HG03064 (cell line): ENCODE results near the gene LARGE1.

Source experiments
- ATAC-seq: cut with Tn5 transposase; IDR thresholded peaks from one replicate; pipeline ENCODE4 v1.9.1; 2021; ENCODE audit warnings: low read depth; ENCODE audit not compliant: unreplicated experiment

LARGE1 gene

DNA sequence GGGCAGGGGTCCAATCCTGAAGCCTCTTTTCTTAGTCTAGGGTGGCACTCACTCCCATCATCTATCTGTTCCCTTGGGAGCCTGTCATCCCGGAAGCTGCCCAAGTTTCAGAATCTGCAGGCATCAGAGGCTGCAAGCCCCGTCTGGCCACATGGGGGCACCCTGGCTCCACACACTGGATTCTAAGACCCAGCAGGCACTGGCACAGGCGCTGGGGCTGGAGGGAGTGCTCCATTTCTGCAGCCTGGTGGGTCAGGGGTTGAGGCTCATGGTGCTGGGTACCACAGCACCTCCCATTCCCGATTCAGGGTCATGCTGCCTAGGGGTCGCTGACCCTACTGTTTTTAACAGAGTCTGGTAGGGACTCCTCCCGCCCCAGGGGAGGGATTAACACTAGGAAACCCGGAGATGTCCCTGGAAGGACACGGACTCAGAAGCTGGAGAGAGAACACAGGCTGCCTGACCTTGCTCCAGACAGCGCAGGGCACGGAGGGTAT, 618.2 kb downstream of the LARGE1 start:
- ATAC-seq, result no peak

- ATAC-seq, result no peak
Measured at GRCh38 chr22:33300165-33300564, 620.1 kb downstream of the LARGE1 start.

DNA sequence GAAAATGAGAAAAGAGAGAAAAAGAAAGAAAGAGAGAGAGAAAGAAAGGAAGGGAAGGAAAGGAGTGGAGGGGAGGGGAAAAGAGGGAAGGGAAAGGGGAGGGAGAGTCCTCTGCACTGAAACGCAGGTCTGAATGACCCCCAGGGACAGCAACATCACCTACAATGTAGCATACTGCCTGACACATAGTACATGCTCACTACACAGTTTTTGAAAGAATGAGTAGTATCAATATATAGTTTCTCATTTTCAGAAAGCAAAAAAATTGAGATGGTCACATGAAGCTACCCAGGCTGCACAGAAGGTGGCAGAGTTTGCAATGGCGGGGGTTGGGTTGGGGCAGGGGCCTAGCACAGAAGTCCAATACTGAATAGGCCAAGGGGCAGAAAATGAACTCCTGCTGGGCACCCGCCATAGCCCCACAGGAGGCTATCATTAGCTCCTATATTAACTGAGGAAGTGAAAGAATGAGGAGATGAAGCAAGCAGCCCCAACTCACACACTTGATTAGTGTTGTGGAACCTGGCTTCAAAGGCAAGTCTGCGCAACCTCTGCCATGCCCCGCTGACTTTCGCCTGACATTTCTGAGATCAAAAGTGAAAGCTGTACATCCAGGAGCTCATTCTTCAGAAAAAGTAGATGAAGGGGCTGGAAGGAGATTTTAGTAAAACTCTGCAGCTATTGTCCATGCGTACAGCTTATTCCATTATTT, 620.9 kb downstream of the LARGE1 start:
- peak; percentile 77 for ATAC-seq

DNA sequence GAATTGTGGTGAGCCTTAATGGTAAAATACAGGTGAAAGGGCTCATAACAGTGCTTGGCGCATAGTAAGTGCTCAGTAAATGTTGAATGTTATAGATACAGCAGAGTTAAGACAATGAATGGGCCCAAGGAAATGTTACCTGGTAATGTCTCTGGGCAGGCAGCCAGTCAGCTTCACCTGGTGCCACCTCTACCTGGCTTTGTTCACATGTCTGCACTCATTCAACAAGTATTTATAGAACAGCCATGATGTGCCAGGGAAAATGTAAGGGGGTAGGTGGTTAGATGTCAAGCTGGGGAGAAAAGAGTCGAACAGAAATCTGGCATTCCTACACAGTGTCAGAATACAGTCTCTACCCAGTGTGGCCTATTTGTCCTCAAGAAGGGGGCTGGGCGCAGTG, 623.3 kb downstream of the LARGE1 start:
- no peak for ATAC-seq

- ATAC-seq, result no peak
Measured at GRCh38 chr22:33288078-33288477, 632.2 kb downstream of the LARGE1 start.

DNA sequence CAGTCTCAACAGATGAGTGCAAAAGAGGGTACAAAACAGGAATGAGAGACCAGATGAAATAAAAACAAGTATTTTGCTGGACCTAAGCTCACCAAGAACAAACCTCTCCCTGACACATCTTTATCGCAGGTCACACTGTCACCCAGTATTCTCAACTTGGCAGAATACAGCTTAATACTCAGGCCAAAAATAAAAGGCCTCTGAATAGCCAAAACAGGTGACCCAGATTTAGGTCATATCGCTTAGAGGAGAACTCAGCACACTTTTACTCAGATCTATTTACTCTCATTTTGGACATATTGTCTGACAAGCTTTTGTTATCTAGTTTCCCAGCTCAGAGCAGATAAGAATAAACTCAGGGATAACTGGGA, 645.2 kb downstream of the LARGE1 start:
- ATAC-seq, result no peak

GRCh38 chr22:33274214-33275072, 645.8 kb downstream of the LARGE1 start:
- no peak for ATAC-seq

- ATAC-seq, result no peak
Measured at GRCh38 chr22:33272871-33273270, 647.4 kb downstream of the LARGE1 start.

GRCh38 chr22:33272180-33272579, 648.1 kb downstream of the LARGE1 start:
- ATAC-seq, result peak; percentile 26

DNA sequence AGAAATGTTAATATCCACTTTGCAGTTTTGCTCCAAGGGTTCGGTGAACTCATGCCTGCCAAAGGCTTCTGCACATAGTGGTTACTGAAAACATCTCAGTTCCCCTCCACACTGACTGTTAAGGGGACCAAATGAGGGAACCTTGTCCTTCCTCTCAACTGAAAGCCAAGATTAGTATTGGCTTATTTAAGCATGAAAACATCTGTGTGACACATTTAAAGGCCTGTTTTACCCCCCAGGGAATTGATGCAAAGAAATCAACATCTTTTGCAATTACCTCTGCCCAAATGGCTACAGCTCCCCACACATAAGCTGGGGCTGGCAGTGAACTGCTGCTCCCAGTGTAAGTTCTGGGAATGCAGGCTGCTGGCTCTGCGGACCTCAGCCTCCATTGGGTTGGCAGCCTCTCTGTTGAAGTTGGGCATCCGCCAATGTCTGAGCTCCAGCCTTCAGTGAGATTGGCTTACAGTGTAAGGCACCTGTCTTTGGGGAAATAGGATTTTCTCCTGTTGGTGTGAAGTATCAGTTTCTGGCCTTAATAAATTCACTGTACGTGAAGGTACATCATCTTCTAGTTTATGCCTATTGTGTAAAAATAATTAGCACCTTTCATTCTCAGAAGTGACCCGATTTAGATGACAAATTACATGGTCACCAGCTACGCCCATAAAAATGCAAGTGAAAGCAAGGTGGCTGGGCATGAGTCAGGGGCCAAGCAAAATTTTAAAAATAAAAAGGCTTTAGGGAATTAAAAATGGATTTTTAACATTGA, 648.7 kb downstream of the LARGE1 start:
- peak; percentile 63 for ATAC-seq

DNA sequence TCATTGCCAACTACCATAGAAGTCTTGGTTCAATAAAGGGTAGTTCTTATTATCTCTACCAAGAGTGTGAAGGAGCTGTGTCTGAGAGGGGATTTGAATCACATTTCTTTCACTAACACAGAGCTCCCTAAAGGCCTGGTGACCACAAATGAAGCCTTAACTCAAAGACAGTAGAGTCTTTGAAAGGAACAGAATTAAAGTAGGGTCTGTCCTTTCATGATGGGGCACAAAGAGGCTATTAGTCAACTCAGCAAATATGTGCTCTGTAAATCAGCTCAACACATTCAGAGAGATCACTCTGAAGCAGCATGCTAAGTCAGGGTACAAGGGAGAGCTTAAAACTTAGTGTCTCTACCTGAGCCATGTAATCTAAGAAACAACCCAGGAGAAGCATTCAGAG, 649.7 kb downstream of the LARGE1 start:
- no peak for ATAC-seq

GRCh38 chr22:33261699-33262098, 658.6 kb downstream of the LARGE1 start:
- ATAC-seq, result no peak

GRCh38 chr22:33260498-33260897, 659.8 kb downstream of the LARGE1 start:
- ATAC-seq, result no peak

GRCh38 chr22:33255791-33256190, 664.5 kb downstream of the LARGE1 start:
- ATAC-seq, result no peak

- ATAC-seq, result no peak
Measured at GRCh38 chr22:33248948-33249347, 671.3 kb downstream of the LARGE1 start.

DNA sequence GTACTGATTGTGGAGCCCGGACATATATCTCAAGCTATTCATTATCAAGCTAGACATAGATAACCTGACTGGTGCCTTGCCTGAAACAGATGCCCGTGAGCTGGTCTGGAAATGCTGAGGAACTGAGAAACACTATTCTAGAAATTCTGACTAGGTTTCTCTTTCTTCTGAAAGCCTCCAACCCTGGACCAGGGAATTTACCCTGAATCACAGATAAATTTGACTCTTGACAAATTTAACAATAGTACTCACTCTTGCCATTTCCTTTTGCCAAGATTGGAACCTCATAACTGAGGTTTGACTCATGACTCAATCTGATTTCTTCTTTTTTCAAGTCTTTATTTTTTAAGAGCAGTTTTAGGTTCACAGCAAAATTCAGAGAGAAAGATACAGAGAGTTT, 672.5 kb downstream of the LARGE1 start:
- ATAC-seq, result no peak

- no peak for ATAC-seq
Measured at GRCh38 chr22:33242078-33242477, 678.2 kb downstream of the LARGE1 start.

GRCh38 chr22:33240888-33241475, 679.3 kb downstream of the LARGE1 start:
- no peak for ATAC-seq

- no peak for ATAC-seq
Measured at GRCh38 chr22:33232071-33232470, 688.2 kb downstream of the LARGE1 start.

- no peak for ATAC-seq
Measured at GRCh38 chr22:33227791-33228190, 692.5 kb downstream of the LARGE1 start.

GRCh38 chr22:33224841-33225240, 695.4 kb downstream of the LARGE1 start:
- no peak for ATAC-seq
